A549 (cell line): ENCODE measurements around the gene C7. TPM values are rescaled to one million over a fixed set of nuclear protein-coding genes. Genes with fewer than 3 reads are reported as not detected.
"Not testable (repeated sequence)": the region's sequence is repeated elsewhere in the genome, so short reads cannot be mapped to it uniquely, and the experiment has no call there.

Source experiments
- ATAC-seq, 2 experiments: fragments of 200-7000 bp in 1 of 2; fragments of >200 bp in 1 of 2; cut with Nextera tagmentation in 1 of 2; cut with Tn5 transposase in 1 of 2; 3 replicates each; pipeline versions ENCODE4 v1.8.0 to v1.9.1; 2018 to 2020; ENCODE audit warnings: mild to moderate bottlenecking in 1 of 2, moderate library complexity in 1 of 2
- CTCF ChIA-PET: fragments of 300-600 bp; sonication (Branson Sonifier 250); formaldehyde crosslinking; extraction: SDS; loops from one replicate; lab custom pipeline; 2021; ENCODE audit warnings: antibody characterized with exemption, inconsistent platforms; lab: Yijun Ruan, JAX
- POLR2A ChIA-PET: fragments of 350-600 bp; formaldehyde crosslinking; extraction: SDS; loops from one replicate; lab custom pipeline; 2021; ENCODE audit warnings: antibody characterized with exemption, inconsistent platforms; lab: Yijun Ruan, JAX
- DNase-seq, 2 experiments: peaks; one replicate each; pipeline versions ENCODE4 v3.0.0 to v3.0.0-alpha.2; 2011 to 2016; ENCODE audit warnings: low read depth in 1 of 2, low spot score in 1 of 2
- FAIRE-seq: peaks from 2 replicates; lab custom pipeline; 2011; peaks lifted over from hg19 to GRCh38; lab: Jason Lieb, UNC
- H3K27ac ChIP-seq, 2 experiments: fragments of >200 bp; sonication (Bioruptor Twin); formaldehyde crosslinking; 3 replicates each; pipeline ENCODE4 v1.5.1; 2016 to 2017
- H3K4me1 ChIP-seq: fragments of >200 bp; sonication (Bioruptor Twin); formaldehyde crosslinking; 3 replicates; pipeline ENCODE4 v1.6.1; 2016
- H3K4me2 ChIP-seq: fragments of >200 bp; sonication (Bioruptor Twin); formaldehyde crosslinking; 3 replicates; pipeline ENCODE4 v1.6.1; 2016
- H3K4me3 ChIP-seq: fragments of >200 bp; sonication (Bioruptor Twin); formaldehyde crosslinking; 3 replicates; pipeline ENCODE4 v1.5.1; 2016
- H3K9me3 ChIP-seq: fragments of >200 bp; sonication (Bioruptor Twin); formaldehyde crosslinking; 3 replicates; pipeline ENCODE4 v1.6.1; 2016
- ESRRA ChIP-seq: fragments of 150-350 bp; IDR thresholded peaks from 2 replicates; pipeline ENCODE4 v1.6.1; 2014; ENCODE audit warnings: mild to moderate bottlenecking, low read length, borderline replicate concordance
- FOSB ChIP-seq: fragments of 250-450 bp; sonication (Bioruptor Pico); IDR thresholded peaks from 2 replicates; pipeline ENCODE4 v1.5.0; 2020; ENCODE audit warnings: mild to moderate bottlenecking, moderate library complexity
- JUN ChIP-seq, 2 experiments: fragments of >200 bp; sonication (Bioruptor Twin); formaldehyde crosslinking; IDR thresholded peaks; 2 replicates in 1 of 2; 3 replicates in 1 of 2; pipeline ENCODE4 v1.6.1; 2016 to 2017
- KDM1A ChIP-seq: fragments of 200-600 bp; sonication (generic); IDR thresholded peaks from 2 replicates; pipeline ENCODE4 v1.6.1; 2016; ENCODE audit warnings: low read depth, mild to moderate bottlenecking
- KDM5A ChIP-seq: fragments of 200-600 bp; sonication (generic); IDR thresholded peaks from 2 replicates; pipeline ENCODE4 v1.6.1; 2016; ENCODE audit warnings: antibody characterized with exemption, mild to moderate bottlenecking
- MYC ChIP-seq: IDR thresholded peaks from 2 replicates; pipeline ENCODE4 v1.6.1; 2012; ENCODE audit warnings: mild to moderate bottlenecking, inconsistent platforms, low read length, improper control_type of control experiment, borderline replicate concordance
- NR3C1 ChIP-seq: fragments of >200 bp; sonication (Bioruptor Twin); formaldehyde crosslinking; IDR thresholded peaks from 3 replicates; pipeline ENCODE4 v1.6.1; 2017
- RARB ChIP-seq: fragments of 250-450 bp; sonication (Bioruptor Pico); IDR thresholded peaks from 2 replicates; pipeline ENCODE4 v1.8.0; 2021; ENCODE audit warnings: mild to moderate bottlenecking, moderate library complexity
- RCOR1 ChIP-seq: fragments of 150-350 bp; IDR thresholded peaks from 2 replicates; pipeline ENCODE4 v1.6.1; 2014; ENCODE audit warnings: antibody characterized with exemption, low read length, low read depth
- RFX5 ChIP-seq: fragments of 450-650 bp; IDR thresholded peaks from 2 replicates; pipeline ENCODE4 v1.7.1; 2014; ENCODE audit warnings: antibody characterized with exemption, mild to moderate bottlenecking, moderate library complexity
- RNF2 ChIP-seq: fragments of 200-600 bp; sonication (generic); IDR thresholded peaks from 2 replicates; pipeline ENCODE4 v1.6.1; 2016; ENCODE audit warnings: low read depth, mild to moderate bottlenecking, antibody characterized with exemption, moderate library complexity, borderline replicate concordance
- TFCP2L1 ChIP-seq: fragments of 250-450 bp; sonication (Bioruptor Pico); IDR thresholded peaks from 2 replicates; pipeline ENCODE4 v1.5.0; 2021; ENCODE audit warnings: mild to moderate bottlenecking
- ZNF302 ChIP-seq: fragments of 250-450 bp; sonication (Bioruptor Pico); IDR thresholded peaks from 2 replicates; pipeline ENCODE4 v1.9.0; 2021; ENCODE audit warnings: inconsistent platforms, mild to moderate bottlenecking, moderate library complexity
- WGBS: methylation state at CpG from one replicate; pipeline ENCODE4 v1.1.6; 2017; ENCODE audit errors: missing lambda C conversion rate; 5-methylcytosine and 5-hydroxymethylcytosine counted together
- polyA minus RNA-seq: library from RNA; depleted of rRNA, polyadenylated mRNA; stranded (reverse); fragments of >200 nt; gene quantifications from 2 replicates; pipeline ENCODE4 v1.2.3, GENCODE V29; 2011; rRNA and poly(A)+ RNA removed
- polyA plus RNA-seq, 4 experiments: library from polyadenylated mRNA; depleted of rRNA in 3 of 4; stranded (reverse); fragments of >200 nt; fragmentation: RNase III in 1 of 4; extraction: RNeasy Plus Mini Kit Qiagen cat#74134 plus additional on column Dnase treatment in 1 of 4; gene quantifications; 2 replicates in 3 of 4; 3 replicates in 1 of 4; pipeline ENCODE4 v1.2.3, GENCODE V29; 2011 to 2017
- TF ChIP-seq, protein P1 (sequence below): fragments of >200 bp; sonication (Bioruptor Twin); formaldehyde crosslinking; IDR thresholded peaks from 2 replicates; pipeline ENCODE4 v1.6.1; 2016
- TF ChIP-seq, protein P2 (sequence below): fragments of >200 bp; sonication (Bioruptor Twin); formaldehyde crosslinking; IDR thresholded peaks from 3 replicates; pipeline ENCODE4 v1.6.1; 2016
- TF ChIP-seq, protein P3 (sequence below): fragments of 200-600 bp; sonication (generic); IDR thresholded peaks from 2 replicates; pipeline ENCODE4 v1.6.1; 2016; ENCODE audit warnings: antibody characterized with exemption, mild to moderate bottlenecking, moderate library complexity
- TF ChIP-seq, protein P4 (sequence below): fragments of 250-450 bp; sonication (Bioruptor Pico); IDR thresholded peaks from 2 replicates; pipeline ENCODE4 v1.5.0; 2020; ENCODE audit warnings: low read depth, mild to moderate bottlenecking, moderate library complexity
- TF ChIP-seq, protein P5 (sequence below): fragments of 150-350 bp; IDR thresholded peaks from 2 replicates; pipeline ENCODE4 v1.6.1; 2014; ENCODE audit warnings: low read depth, mild to moderate bottlenecking, low read length
- TF ChIP-seq, protein P6 (sequence below): fragments of 450-650 bp; IDR thresholded peaks from 2 replicates; pipeline ENCODE4 v1.6.1; 2014; ENCODE audit warnings: antibody characterized with exemption

Gene C7
- polyA plus RNA-seq (2011; rRNA removed) (0.07 TPM in 1 of 2 replicates, not detected in the other), polyA plus RNA-seq (2017; fragmentation: RNase III; extraction: RNeasy Plus Mini Kit Qiagen cat#74134 plus additional on column Dnase treatment) (not detected in 3 replicates), polyA minus RNA-seq (not detected in 2 replicates)
- polyA plus RNA-seq (2012; cell fraction: cytosol; rRNA removed), result not detected in 2 replicates
- not detected in 2 replicates for polyA plus RNA-seq (2012; cell fraction: nucleus; rRNA removed)

DNA sequence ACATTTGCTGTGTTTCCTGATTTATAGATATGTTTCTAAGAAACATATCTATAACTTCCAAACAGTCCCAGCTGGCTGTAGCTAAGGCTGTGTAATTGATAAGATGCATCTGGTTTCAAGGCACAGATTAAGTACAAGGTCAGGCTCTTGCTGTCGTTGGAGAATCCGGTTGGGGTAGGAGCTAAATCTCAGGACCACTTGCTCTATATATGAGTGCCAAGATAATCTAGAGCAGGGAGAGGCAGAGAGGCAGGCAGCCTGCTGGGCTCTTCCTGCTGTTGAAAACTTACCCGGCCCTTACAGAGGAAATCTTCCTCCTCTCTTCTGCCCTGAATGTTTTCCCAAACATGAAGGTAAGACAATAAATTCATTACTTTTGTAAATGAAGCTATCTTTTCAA is at the start of gene C7:
Gene C7 (plus strand): TSS at position 234 of the 400 bp plus-strand sequence. CDS start 114 bp downstream, at position 348.
- ChIA-PET CTCF (interaction anchor here (0.6 kb wide), 1 partner anchor 247 kb away, joined by 3 read pairs; no protein-coding TSS in a partner anchor), POLR2A (no interaction called here)
- WGBS, result 55% methylated on average over 3 of the region's 3 CpGs
- TF ChIP-seq JUN (IDR thresholded peaks at IDR 0.05) (no peak), ZNF302 (CRISPR knock-in tag) (no peak), NR3C1 (no peak), KDM5A (no peak)
- TF ChIP-seq, protein P1, sequence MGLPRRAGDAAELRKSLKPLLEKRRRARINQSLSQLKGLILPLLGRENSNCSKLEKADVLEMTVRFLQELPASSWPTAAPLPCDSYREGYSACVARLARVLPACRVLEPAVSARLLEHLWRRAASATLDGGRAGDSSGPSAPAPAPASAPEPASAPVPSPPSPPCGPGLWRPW, result no peak
- Histone ChIP-seq H3K4me3 (no peak within 1 kb of the TSS), H3K9me3 (no peaks in the 10 kb centered on the region), H3K4me1 (no peaks in the 10 kb centered on the region), H3K4me2 (no peak within 1 kb of the TSS), H3K27ac (no peak within 1 kb of the TSS)
- no peak for DNase-seq
- ATAC-seq, result no peak
- FAIRE-seq, result no peak

DNA sequence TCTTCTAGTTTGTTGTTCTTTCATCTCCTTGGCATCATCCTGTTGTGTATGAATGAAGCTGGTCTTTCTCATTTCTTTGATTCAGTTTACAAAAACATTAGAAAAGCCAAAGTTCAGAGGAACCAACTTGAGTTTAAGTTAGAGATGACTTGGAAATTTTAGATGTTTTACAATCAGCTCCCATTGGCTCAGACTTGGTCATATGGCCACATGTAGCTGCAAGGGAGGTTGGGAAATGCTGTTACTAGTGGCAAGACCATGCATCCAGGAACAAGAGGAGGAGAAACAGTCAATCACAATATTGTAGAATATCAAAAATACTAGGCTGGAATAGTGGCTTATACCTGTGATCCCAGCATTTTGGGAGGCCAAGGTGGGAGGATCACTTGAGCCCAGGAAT is 48.6 kb upstream of the C7 start:
- Histone ChIP-seq H3K4me3 (no peak overlapping the region), H3K4me2 (no peak overlapping the region), H3K4me1 (no peaks in the 10 kb centered on the region), H3K27ac (no peak overlapping the region), H3K9me3 (no peaks in the 10 kb centered on the region)
- no peak for TF ChIP-seq RFX5
- TF ChIP-seq, protein P2, sequence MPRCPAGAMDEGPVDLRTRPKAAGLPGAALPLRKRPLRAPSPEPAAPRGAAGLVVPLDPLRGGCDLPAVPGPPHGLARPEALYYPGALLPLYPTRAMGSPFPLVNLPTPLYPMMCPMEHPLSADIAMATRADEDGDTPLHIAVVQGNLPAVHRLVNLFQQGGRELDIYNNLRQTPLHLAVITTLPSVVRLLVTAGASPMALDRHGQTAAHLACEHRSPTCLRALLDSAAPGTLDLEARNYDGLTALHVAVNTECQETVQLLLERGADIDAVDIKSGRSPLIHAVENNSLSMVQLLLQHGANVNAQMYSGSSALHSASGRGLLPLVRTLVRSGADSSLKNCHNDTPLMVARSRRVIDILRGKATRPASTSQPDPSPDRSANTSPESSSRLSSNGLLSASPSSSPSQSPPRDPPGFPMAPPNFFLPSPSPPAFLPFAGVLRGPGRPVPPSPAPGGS, result no peak
- no peak for TF ChIP-seq RARB (CRISPR knock-in tag)
- TF ChIP-seq FOSB (CRISPR knock-in tag), result no peak
- no peak for TF ChIP-seq JUN (IDR thresholded peaks at IDR 0.05)
- TF ChIP-seq RCOR1, result no peak
- no peak for TF ChIP-seq TFCP2L1 (CRISPR knock-in tag)
- ATAC-seq, result no peak
- POLR2A ChIA-PET, result no interaction called here
- CTCF ChIA-PET, result interaction anchor here (1.0 kb wide), 1 partner anchor 11 kb away, joined by 3 read pairs; no protein-coding TSS in a partner anchor
- FAIRE-seq, result no peak
- no peak for DNase-seq

DNA sequence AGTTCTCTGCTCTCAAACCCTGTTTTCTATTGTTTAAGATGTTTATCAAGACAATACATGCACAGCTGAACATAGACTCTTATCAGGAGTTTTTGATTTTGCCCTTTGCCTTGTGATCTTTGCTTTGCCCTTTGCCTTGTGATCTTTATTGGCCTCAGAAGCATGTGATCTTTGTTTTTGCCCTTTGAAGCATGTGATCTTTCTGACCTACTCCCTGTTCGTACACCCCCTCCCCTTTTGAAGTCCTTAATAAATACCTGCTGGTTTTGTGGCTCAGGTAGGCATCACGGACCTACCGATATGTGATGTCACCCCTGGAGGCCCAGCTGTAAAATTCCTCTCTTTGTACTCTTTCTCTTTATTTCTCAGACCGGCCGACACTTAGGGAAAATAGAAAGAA is 44.3 kb upstream of the C7 start:
- H3K4me2 ChIP-seq, H3K27ac ChIP-seq, CTCF ChIA-PET, DNase-seq, H3K4me1 ChIP-seq, H3K9me3 ChIP-seq, ATAC-seq, POLR2A ChIA-PET, FAIRE-seq, H3K4me3 ChIP-seq: not testable (repeated sequence)
- WGBS, result 58% methylated on average over 5 of the region's 5 CpGs

DNA sequence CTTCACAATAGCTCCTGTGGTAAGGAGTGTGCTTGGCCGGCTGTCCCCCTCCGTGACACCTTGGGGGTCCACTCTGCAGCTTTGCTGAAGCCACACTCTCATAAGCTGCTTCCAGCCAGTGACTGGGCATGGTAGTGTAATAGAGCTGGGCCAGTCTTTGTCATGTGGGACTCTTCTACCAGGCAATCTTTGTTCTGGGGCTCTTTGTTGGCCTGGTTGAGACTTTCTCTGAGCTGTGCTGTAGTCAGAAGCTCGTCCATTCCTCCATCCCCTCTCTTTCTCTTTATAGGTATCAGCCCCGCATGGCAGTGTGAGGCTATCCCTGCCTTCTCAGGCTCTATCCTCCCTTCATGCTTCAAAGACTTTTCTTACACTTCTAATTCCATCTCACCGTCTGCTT is 42.5 kb upstream of the C7 start:
- FAIRE-seq (no peak), DNase-seq (no peak), ATAC-seq (no peak; a peak in 3 of 6 replicates)
- ChIA-PET POLR2A (no interaction called here), CTCF (interaction anchor here (1.0 to 1.7 kb wide), 3 partner anchors 12 to 13 kb away, joined by 3 to 5 read pairs (median 3); no protein-coding TSS in a partner anchor)
- WGBS, result 63% methylated on average over 5 of the region's 5 CpGs
- Histone ChIP-seq H3K27ac (no peak overlapping the region), H3K9me3 (no peaks in the 10 kb centered on the region), H3K4me3 (no peak overlapping the region), H3K4me1 (no peaks in the 10 kb centered on the region), H3K4me2 (no peak overlapping the region)
- TF ChIP-seq RNF2, result no peak
- TF ChIP-seq, protein P3, sequence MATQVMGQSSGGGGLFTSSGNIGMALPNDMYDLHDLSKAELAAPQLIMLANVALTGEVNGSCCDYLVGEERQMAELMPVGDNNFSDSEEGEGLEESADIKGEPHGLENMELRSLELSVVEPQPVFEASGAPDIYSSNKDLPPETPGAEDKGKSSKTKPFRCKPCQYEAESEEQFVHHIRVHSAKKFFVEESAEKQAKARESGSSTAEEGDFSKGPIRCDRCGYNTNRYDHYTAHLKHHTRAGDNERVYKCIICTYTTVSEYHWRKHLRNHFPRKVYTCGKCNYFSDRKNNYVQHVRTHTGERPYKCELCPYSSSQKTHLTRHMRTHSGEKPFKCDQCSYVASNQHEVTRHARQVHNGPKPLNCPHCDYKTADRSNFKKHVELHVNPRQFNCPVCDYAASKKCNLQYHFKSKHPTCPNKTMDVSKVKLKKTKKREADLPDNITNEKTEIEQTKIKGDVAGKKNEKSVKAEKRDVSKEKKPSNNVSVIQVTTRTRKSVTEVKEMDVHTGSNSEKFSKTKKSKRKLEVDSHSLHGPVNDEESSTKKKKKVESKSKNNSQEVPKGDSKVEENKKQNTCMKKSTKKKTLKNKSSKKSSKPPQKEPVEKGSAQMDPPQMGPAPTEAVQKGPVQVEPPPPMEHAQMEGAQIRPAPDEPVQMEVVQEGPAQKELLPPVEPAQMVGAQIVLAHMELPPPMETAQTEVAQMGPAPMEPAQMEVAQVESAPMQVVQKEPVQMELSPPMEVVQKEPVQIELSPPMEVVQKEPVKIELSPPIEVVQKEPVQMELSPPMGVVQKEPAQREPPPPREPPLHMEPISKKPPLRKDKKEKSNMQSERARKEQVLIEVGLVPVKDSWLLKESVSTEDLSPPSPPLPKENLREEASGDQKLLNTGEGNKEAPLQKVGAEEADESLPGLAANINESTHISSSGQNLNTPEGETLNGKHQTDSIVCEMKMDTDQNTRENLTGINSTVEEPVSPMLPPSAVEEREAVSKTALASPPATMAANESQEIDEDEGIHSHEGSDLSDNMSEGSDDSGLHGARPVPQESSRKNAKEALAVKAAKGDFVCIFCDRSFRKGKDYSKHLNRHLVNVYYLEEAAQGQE, result no peak
- TF ChIP-seq MYC, result no peak
- TF ChIP-seq, protein P4, sequence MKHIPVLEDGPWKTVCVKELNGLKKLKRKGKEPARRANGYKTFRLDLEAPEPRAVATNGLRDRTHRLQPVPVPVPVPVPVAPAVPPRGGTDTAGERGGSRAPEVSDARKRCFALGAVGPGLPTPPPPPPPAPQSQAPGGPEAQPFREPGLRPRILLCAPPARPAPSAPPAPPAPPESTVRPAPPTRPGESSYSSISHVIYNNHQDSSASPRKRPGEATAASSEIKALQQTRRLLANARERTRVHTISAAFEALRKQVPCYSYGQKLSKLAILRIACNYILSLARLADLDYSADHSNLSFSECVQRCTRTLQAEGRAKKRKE (CRISPR knock-in tag), result no peak
- TF ChIP-seq, protein P2, result no peak
- TF ChIP-seq, protein P5, sequence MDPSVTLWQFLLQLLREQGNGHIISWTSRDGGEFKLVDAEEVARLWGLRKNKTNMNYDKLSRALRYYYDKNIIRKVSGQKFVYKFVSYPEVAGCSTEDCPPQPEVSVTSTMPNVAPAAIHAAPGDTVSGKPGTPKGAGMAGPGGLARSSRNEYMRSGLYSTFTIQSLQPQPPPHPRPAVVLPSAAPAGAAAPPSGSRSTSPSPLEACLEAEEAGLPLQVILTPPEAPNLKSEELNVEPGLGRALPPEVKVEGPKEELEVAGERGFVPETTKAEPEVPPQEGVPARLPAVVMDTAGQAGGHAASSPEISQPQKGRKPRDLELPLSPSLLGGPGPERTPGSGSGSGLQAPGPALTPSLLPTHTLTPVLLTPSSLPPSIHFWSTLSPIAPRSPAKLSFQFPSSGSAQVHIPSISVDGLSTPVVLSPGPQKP, result no peak
- TF ChIP-seq KDM1A, result no peak
- no peak for TF ChIP-seq ESRRA
- TF ChIP-seq, protein P6, sequence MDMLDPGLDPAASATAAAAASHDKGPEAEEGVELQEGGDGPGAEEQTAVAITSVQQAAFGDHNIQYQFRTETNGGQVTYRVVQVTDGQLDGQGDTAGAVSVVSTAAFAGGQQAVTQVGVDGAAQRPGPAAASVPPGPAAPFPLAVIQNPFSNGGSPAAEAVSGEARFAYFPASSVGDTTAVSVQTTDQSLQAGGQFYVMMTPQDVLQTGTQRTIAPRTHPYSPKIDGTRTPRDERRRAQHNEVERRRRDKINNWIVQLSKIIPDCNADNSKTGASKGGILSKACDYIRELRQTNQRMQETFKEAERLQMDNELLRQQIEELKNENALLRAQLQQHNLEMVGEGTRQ, result no peak
